Endothelial cell of umbilical vein (primary cell): ENCODE results near the gene ACADSB. TPM values are rescaled to one million over a fixed set of nuclear protein-coding genes. Genes with fewer than 3 reads are reported as not detected.

Experiments used
- BruUV-seq: library from RNA; stranded (reverse); fragments of 400-500 nt; replicated peaks from 2 replicates; lab custom pipeline; 2021; lab: Mats Ljungman, UMichigan
- CTCF ChIA-PET: fragments of 300-600, 350-600 bp; sonication (Branson Sonifier 250); formaldehyde crosslinking; loops from one replicate; lab custom pipeline; 2021; ENCODE audit warnings: antibody characterized with exemption, inconsistent platforms; lab: Charles Lee
- POLR2A ChIA-PET: fragments of 300-600, 350-600 bp; sonication (Branson Sonifier 250); formaldehyde crosslinking; loops from one replicate; lab custom pipeline; 2021; ENCODE audit warnings: antibody characterized with exemption, inconsistent platforms; lab: Charles Lee
- DNase-seq: peaks from one replicate; pipeline ENCODE4 v3.0.0-alpha.2; 2011; ENCODE audit warnings: low read depth, low spot score
- FAIRE-seq: peaks from 2 replicates; lab custom pipeline; 2011; peaks lifted over from hg19 to GRCh38; lab: Jason Lieb, UNC
- H2AFZ ChIP-seq: 2 replicates; pipeline ENCODE4 v1.6.0; 2012; ENCODE audit warnings: low read depth, low read length, control low read depth, inconsistent platforms
- H3K27ac ChIP-seq: 2 replicates; pipeline ENCODE4 v1.5.1; 2011; ENCODE audit warnings: low read depth, mild to moderate bottlenecking, control low read depth, low read length, moderate library complexity; ENCODE audit not compliant: insufficient read depth
- H3K27me3 ChIP-seq, 2 experiments: 2 replicates each; pipeline versions ENCODE4 v1.6.0 to v1.6.1; 2011; ENCODE audit warnings: low read length in 2 of 2, mixed read lengths in 1 of 2; ENCODE audit not compliant: control insufficient read depth in 2 of 2, insufficient read depth in 2 of 2
- H3K36me3 ChIP-seq, 2 experiments: 2 replicates in 1 of 2; 3 replicates in 1 of 2; pipeline ENCODE4 v1.5.1; 2011; ENCODE audit warnings: low read length in 2 of 2, mild to moderate bottlenecking in 1 of 2, moderate library complexity in 1 of 2; ENCODE audit not compliant: control insufficient read depth in 2 of 2, insufficient read depth in 2 of 2; ENCODE audit errors: extremely low read depth in 1 of 2
- H3K4me1 ChIP-seq: 3 replicates; pipeline ENCODE4 v1.5.1; 2011; ENCODE audit warnings: mild to moderate bottlenecking, low read length; ENCODE audit not compliant: control insufficient read depth, insufficient read depth; ENCODE audit errors: extremely low read depth
- H3K4me2 ChIP-seq: 2 replicates; pipeline ENCODE4 v1.6.1; 2011; ENCODE audit warnings: low read length, control low read depth, mixed read lengths; ENCODE audit not compliant: insufficient read depth
- H3K4me3 ChIP-seq, 3 experiments: fragments of 200-600 bp in 1 of 3; sonication (generic), shearing (Covaris generic) in 1 of 3; replicated peaks in 1 of 3; 2 replicates each; pipeline ENCODE4 v1.5.1; 2011 to 2016; ENCODE audit warnings: control low read depth in 3 of 3, low read length in 3 of 3, mild to moderate bottlenecking in 2 of 3, inconsistent platforms in 1 of 3, low read depth in 1 of 3, moderate library complexity in 1 of 3; ENCODE audit not compliant: insufficient read depth in 1 of 3
- H3K79me2 ChIP-seq: 2 replicates; pipeline ENCODE4 v1.6.0; 2012; ENCODE audit warnings: low read length, inconsistent platforms; ENCODE audit not compliant: control insufficient read depth, insufficient read depth
- H3K9ac ChIP-seq: replicated peaks from 2 replicates; pipeline ENCODE3; 2011; ENCODE audit warnings: low read length, control low read depth; ENCODE audit not compliant: insufficient read depth; ENCODE audit errors: extremely low read depth
- H3K9me1 ChIP-seq: replicated peaks from 3 replicates; pipeline ENCODE4 v1.6.0; 2011; ENCODE audit warnings: mild to moderate bottlenecking, low read length; ENCODE audit not compliant: control insufficient read depth, insufficient read depth; ENCODE audit errors: extremely low read depth
- H3K9me3 ChIP-seq: replicated peaks from 2 replicates; pipeline ENCODE4 v1.5.1; 2012; ENCODE audit warnings: low read length, inconsistent platforms; ENCODE audit not compliant: control insufficient read depth, insufficient read depth
- H4K20me1 ChIP-seq: replicated peaks from 2 replicates; pipeline ENCODE3; 2011; ENCODE audit warnings: mild to moderate bottlenecking, low read length; ENCODE audit not compliant: control insufficient read depth, insufficient read depth; ENCODE audit errors: extremely low read depth
- EZH2 ChIP-seq: IDR thresholded peaks from 2 replicates; pipeline ENCODE4 v1.6.1; 2012; ENCODE audit warnings: borderline replicate concordance, low read depth, mild to moderate bottlenecking, moderate library complexity, low read length, inconsistent platforms; ENCODE audit not compliant: severe bottlenecking
- FOS ChIP-seq: IDR thresholded peaks from 2 replicates; pipeline ENCODE4 v1.6.1; 2011; ENCODE audit warnings: mild to moderate bottlenecking, low read length, moderate library complexity, borderline replicate concordance; ENCODE audit not compliant: insufficient read depth
- GATA2 ChIP-seq: IDR thresholded peaks from 2 replicates; pipeline ENCODE4 v1.7.0; 2011; ENCODE audit warnings: low read depth, mild to moderate bottlenecking, moderate library complexity, mixed read lengths, low read length; ENCODE audit not compliant: insufficient read length, insufficient read depth
- JUN ChIP-seq: IDR thresholded peaks from 2 replicates; pipeline ENCODE4 v1.6.1; 2011; ENCODE audit warnings: borderline replicate concordance, low read depth; ENCODE audit not compliant: insufficient read length, insufficient read depth
- MAX ChIP-seq: IDR thresholded peaks from 2 replicates; pipeline ENCODE4 v1.6.1; 2011; ENCODE audit not compliant: insufficient read depth, insufficient read length
- MYC ChIP-seq: IDR thresholded peaks from one replicate; pipeline ENCODE4 v1.6.1; 2011; ENCODE audit warnings: mild to moderate bottlenecking, low read depth, low read length
- POLR2A ChIP-seq: IDR thresholded peaks from 2 replicates; pipeline ENCODE4 v1.6.1; 2012; ENCODE audit warnings: low read depth, mild to moderate bottlenecking, control low read depth, low read length
- POLR2AphosphoS5 ChIP-seq: IDR thresholded peaks from 2 replicates; pipeline ENCODE4 v1.6.1; 2012; ENCODE audit warnings: low read depth, mild to moderate bottlenecking, control low read depth, low read length, moderate library complexity; ENCODE audit not compliant: insufficient read depth
- dilution Hi-C: fragments of 300-500 bp; cut with MboI; formaldehyde crosslinking; loops from one replicate; pipeline ENCODE4 v1.15.0; 2019; ENCODE audit warnings: low sequenced_read_pairs; ENCODE audit not compliant: extremely low pct_ligation_motif_present
- intact Hi-C: fragments of 100-400 bp; cut with micrococcal nuclease; formaldehyde crosslinking; loops from one replicate; pipeline ENCODE4 v1.10.0; 2022
- polyA plus RNA-seq, 4 experiments: library from polyadenylated mRNA; depleted of rRNA in 3 of 4; stranded (reverse) in 3 of 4; unstranded in 1 of 4; fragments of >200 nt; gene quantifications; 2 replicates each; pipeline versions ENCODE4 v1.2.1 to v1.2.3, GENCODE V29; 2011 to 2012; ENCODE audit warnings: missing spikeins in 1 of 4
- total RNA-seq: library from RNA; stranded (reverse); gene quantifications from 2 replicates; pipeline ENCODE4 v1.2.3, GENCODE V29; 2021
- TF ChIP-seq, protein P1 (sequence below), 2 donors: IDR thresholded peaks; 1 replicate in 1 of 2; 2 replicates in 1 of 2; pipeline ENCODE4 v1.5.1; 2011; ENCODE audit warnings: low read length in 2 of 2, mild to moderate bottlenecking in 2 of 2, moderate library complexity in 2 of 2, control low read depth in 1 of 2, inconsistent platforms in 1 of 2, low read depth in 1 of 2; ENCODE audit not compliant: insufficient read depth in 1 of 2; ENCODE audit errors: extremely low read depth in 1 of 2

Gene ACADSB
- total and polyA plus RNA-seq, 2 donors (not counting 3 experiments of a cell fraction or from before 2014, with no cell fraction given), result 3.1 to 15.2 TPM

DNA sequence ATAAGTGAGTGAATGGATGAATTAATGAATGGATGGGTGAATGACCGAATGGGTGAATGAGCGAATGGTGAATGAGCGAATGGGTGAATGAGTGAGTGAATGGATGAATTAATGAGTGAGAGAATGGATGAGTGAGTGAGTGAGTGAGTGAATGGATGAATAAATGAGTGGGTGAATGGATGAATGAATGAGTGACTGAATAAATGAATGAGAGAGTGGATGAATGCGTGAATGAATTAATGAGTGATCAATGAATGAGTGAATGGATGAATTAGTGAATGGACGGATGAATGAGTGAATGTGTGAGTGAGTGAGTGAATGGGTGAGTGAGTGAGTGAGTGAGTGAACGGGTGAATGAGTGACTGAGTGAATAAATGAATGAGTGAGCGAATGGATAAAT, 77.5 kb downstream of the ACADSB start:
- intact Hi-C loops (no loop called here), dilution Hi-C loops (no loop called here)
- H3K9ac ChIP-seq, result no peak overlapping the region
- FAIRE-seq (no peak), DNase-seq (no peak)
- no peaks in the 10 kb centered on the region for H3K9me3 ChIP-seq
- BruUV-seq, result no TSS peak
- H3K9me1 ChIP-seq, result no peaks in the 10 kb centered on the region
- no peaks in the 10 kb centered on the region for H3K27me3 ChIP-seq
- no peaks in the 10 kb centered on the region for H3K4me1 ChIP-seq
- ChIA-PET POLR2A (no interaction called here), CTCF (no interaction called here)
- no peaks in the 10 kb centered on the region for H3K79me2 ChIP-seq
- no peak for TF ChIP-seq POLR2A
- TF ChIP-seq FOS, result no peak
- TF ChIP-seq MAX, result no peak
- TF ChIP-seq GATA2, result no peak
- no peak for TF ChIP-seq JUN
- TF ChIP-seq EZH2, result no peak
- no peak for TF ChIP-seq POLR2AphosphoS5
- TF ChIP-seq, protein P1, sequence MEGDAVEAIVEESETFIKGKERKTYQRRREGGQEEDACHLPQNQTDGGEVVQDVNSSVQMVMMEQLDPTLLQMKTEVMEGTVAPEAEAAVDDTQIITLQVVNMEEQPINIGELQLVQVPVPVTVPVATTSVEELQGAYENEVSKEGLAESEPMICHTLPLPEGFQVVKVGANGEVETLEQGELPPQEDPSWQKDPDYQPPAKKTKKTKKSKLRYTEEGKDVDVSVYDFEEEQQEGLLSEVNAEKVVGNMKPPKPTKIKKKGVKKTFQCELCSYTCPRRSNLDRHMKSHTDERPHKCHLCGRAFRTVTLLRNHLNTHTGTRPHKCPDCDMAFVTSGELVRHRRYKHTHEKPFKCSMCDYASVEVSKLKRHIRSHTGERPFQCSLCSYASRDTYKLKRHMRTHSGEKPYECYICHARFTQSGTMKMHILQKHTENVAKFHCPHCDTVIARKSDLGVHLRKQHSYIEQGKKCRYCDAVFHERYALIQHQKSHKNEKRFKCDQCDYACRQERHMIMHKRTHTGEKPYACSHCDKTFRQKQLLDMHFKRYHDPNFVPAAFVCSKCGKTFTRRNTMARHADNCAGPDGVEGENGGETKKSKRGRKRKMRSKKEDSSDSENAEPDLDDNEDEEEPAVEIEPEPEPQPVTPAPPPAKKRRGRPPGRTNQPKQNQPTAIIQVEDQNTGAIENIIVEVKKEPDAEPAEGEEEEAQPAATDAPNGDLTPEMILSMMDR (IDR thresholded peaks at IDR 0.05; ENCODE audit: extremely low read depth in 1 of 2, insufficient read depth in 1 of 2, low read depth in 1 of 2, low read length in 2 of 2), result no peak
- TF ChIP-seq MYC, result no peak
- no peaks in the 10 kb centered on the region for H4K20me1 ChIP-seq
- no peak overlapping the region for H3K27ac ChIP-seq
- no peak overlapping the region for H3K4me3 ChIP-seq
- no peaks in the 10 kb centered on the region for H3K36me3 ChIP-seq
- no peak overlapping the region for H2AFZ ChIP-seq
- no peak overlapping the region for H3K4me2 ChIP-seq
